ENCODE measurements around the gene CDH15. TPM values are rescaled to one million over a fixed set of nuclear protein-coding genes. Genes with fewer than 3 reads are reported as not detected.

Gene CDH15
- total and polyA plus RNA-seq, 4 donors: 0.09 to 2.1 (median 1.3) TPM

DNA sequence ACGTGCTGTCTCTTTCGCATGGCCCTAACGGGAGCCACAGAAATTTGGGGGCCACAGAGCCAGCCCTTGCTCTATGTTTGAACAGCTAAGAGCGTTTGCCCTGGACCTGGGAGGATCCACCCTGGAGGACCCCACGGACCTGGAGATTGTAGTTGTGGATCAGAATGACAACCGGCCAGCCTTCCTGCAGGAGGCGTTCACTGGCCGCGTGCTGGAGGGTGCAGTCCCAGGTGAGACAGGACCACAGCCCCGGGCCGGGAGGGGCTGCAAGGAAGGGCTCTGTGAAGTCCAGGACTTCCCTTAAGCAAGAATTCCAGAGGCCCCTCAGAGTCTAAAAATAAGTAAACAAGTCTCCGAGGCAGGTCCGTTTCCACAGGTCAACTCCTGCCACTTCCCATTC, 11.9 kb downstream of the CDH15 start:
- TF ChIP-seq, protein P1, sequence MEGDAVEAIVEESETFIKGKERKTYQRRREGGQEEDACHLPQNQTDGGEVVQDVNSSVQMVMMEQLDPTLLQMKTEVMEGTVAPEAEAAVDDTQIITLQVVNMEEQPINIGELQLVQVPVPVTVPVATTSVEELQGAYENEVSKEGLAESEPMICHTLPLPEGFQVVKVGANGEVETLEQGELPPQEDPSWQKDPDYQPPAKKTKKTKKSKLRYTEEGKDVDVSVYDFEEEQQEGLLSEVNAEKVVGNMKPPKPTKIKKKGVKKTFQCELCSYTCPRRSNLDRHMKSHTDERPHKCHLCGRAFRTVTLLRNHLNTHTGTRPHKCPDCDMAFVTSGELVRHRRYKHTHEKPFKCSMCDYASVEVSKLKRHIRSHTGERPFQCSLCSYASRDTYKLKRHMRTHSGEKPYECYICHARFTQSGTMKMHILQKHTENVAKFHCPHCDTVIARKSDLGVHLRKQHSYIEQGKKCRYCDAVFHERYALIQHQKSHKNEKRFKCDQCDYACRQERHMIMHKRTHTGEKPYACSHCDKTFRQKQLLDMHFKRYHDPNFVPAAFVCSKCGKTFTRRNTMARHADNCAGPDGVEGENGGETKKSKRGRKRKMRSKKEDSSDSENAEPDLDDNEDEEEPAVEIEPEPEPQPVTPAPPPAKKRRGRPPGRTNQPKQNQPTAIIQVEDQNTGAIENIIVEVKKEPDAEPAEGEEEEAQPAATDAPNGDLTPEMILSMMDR (IDR thresholded peaks at IDR 0.05; ENCODE audit: control extremely low read depth, extremely low read depth): no peak
- H3K27me3 ChIP-seq (ENCODE audit: control insufficient read depth in 3 of 3, insufficient read depth in 3 of 3, low read length in 2 of 3): peaks cover 0 to 4% (median 0%) of the 10 kb centered on the region in 3 donors
- peaks cover 0 to 6% (median 0%) of the 10 kb centered on the region in 5 donors for H3K4me1 ChIP-seq (ENCODE audit: control insufficient read depth in 5 of 5, insufficient read depth in 5 of 5, low read length in 5 of 5)
- no peaks in the 10 kb centered on the region for H3K36me3 ChIP-seq (ENCODE audit: control insufficient read depth in 4 of 4, insufficient read depth in 4 of 4, low read length in 4 of 4)
- ATAC-seq (ENCODE audit: insufficient read depth, low FRiP score) (no peak), DNase-seq (no peak)
- no peaks in the 10 kb centered on the region for H3K9me3 ChIP-seq (ENCODE audit: control insufficient read depth in 4 of 4, insufficient read depth in 3 of 4, low read length in 3 of 4)
- H3K4me3 ChIP-seq: no peak overlapping the region
- H3K27ac ChIP-seq (ENCODE audit: low read depth in 1 of 2, low read length in 1 of 2): no peak overlapping the region
- H3K9ac ChIP-seq (ENCODE audit: insufficient read depth in 1 of 2, low read length in 2 of 2): no peak overlapping the region
- 44 to 71% methylated on average over 13 of the region's 13 CpGs for WGBS, 2 donors

DNA sequence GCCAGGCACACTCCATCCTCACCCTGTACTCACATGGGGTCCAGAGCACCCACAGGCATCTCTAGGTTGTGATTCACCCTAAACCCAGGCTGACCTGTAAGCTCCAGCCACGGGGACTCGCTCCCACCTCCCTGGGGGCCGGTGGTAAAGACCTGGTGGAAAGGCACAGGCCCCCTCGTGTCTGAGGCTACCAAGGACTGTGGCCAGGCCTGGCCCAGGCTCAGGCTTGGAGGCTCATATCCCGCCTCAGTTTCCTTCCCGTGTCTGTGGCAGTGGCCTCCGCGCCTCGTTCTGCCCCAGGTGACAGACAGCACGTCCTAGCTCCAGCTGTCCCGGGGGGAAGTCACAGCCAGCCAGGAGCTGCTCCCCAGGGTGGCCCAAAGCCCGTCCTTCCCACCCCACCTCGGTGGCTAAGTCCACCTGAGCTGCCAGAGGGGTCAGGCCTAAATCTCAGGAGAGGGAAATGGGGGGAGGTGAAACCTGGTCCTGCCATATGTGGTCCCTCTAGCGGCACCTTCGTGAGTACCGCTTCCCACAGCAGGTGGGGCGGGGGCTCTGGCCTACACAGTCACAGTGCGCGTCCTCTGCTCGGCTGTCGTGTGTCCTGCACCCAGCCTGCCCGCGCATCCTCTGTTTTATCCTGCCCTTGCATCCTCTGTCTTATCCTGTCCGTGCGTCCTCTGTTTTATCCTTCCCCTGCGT, 12.6 kb downstream of the CDH15 start:
- no peak overlapping the region for H3K9ac ChIP-seq (ENCODE audit: insufficient read depth in 1 of 2, low read length in 2 of 2)
- H3K27ac ChIP-seq (ENCODE audit: low read depth in 1 of 2, low read length in 1 of 2): no peak overlapping the region
- no peak for DNase-seq
- no peaks in the 10 kb centered on the region for H3K9me3 ChIP-seq (ENCODE audit: control insufficient read depth in 4 of 4, insufficient read depth in 3 of 4, low read length in 3 of 4)
- 70 to 72% methylated on average over 26 of the region's 26 CpGs for WGBS, 2 donors
- H3K27me3 ChIP-seq (ENCODE audit: control insufficient read depth in 3 of 3, insufficient read depth in 3 of 3, low read length in 2 of 3): peaks cover 0 to 4% (median 0%) of the 10 kb centered on the region in 3 donors
- H3K36me3 ChIP-seq (ENCODE audit: control insufficient read depth in 4 of 4, insufficient read depth in 4 of 4, low read length in 4 of 4): no peaks in the 10 kb centered on the region
- peaks cover 0 to 6% (median 0%) of the 10 kb centered on the region in 5 donors for H3K4me1 ChIP-seq (ENCODE audit: control insufficient read depth in 5 of 5, insufficient read depth in 5 of 5, low read length in 5 of 5)
- H3K4me3 ChIP-seq: no peak overlapping the region
- no peak for ATAC-seq (ENCODE audit: insufficient read depth, low FRiP score)
- TF ChIP-seq, protein P1 (IDR thresholded peaks at IDR 0.05; ENCODE audit: control extremely low read depth, extremely low read depth): no peak

DNA sequence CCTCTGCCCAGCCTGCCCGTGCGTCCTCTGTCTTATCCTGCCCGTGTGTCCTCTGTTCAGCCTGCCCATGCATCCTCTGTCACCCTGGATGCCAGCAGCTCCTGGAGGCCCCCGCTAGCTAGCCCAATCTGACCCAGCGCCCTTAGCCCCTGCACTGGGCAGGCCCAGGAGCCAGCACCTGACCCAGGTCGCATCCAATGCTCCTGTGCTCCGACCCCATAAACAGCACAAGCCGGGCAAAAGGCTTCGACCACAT, 13.1 kb downstream of the CDH15 start:
- H3K27ac ChIP-seq (ENCODE audit: low read depth in 1 of 2, low read length in 1 of 2): no peak overlapping the region
- 72 to 82% methylated on average over 9 of the region's 9 CpGs for WGBS, 2 donors
- peaks cover 0 to 6% (median 0%) of the 10 kb centered on the region in 5 donors for H3K4me1 ChIP-seq (ENCODE audit: control insufficient read depth in 5 of 5, insufficient read depth in 5 of 5, low read length in 5 of 5)
- no peak overlapping the region for H3K4me3 ChIP-seq
- TF ChIP-seq, protein P1 (IDR thresholded peaks at IDR 0.05; ENCODE audit: control extremely low read depth, extremely low read depth): no peak
- no peak for DNase-seq
- H3K27me3 ChIP-seq (ENCODE audit: control insufficient read depth in 3 of 3, insufficient read depth in 3 of 3, low read length in 2 of 3): peaks cover 0 to 4% (median 0%) of the 10 kb centered on the region in 3 donors
- no peaks in the 10 kb centered on the region for H3K9me3 ChIP-seq (ENCODE audit: control insufficient read depth in 4 of 4, insufficient read depth in 3 of 4, low read length in 3 of 4)
- H3K9ac ChIP-seq (ENCODE audit: insufficient read depth in 1 of 2, low read length in 2 of 2): no peak overlapping the region
- no peak for ATAC-seq (ENCODE audit: insufficient read depth, low FRiP score)
- no peaks in the 10 kb centered on the region for H3K36me3 ChIP-seq (ENCODE audit: control insufficient read depth in 4 of 4, insufficient read depth in 4 of 4, low read length in 4 of 4)
